PFSK-1 (cell line): ENCODE data around the gene TEX19.

Experiments used
- POLR2AphosphoS5 ChIP-seq: IDR thresholded peaks from 2 replicates; pipeline ENCODE4 v1.6.1; 2012; ENCODE audit warnings: low read depth, mild to moderate bottlenecking, control low read depth, low read length, moderate library complexity
- REST ChIP-seq, 2 experiments: IDR thresholded peaks; 2 replicates each; pipeline versions ENCODE4 v1.6.1 to v1.8.0; 2011 to 2012; ENCODE audit warnings: low read depth in 2 of 2, low read length in 2 of 2, control low read depth in 1 of 2, inconsistent platforms in 1 of 2, mild to moderate bottlenecking in 1 of 2, moderate library complexity in 1 of 2; ENCODE audit not compliant: insufficient read depth in 1 of 2
- SIN3A ChIP-seq: IDR thresholded peaks from 2 replicates; pipeline ENCODE4 v1.6.1; 2012; ENCODE audit warnings: mild to moderate bottlenecking, low read length, moderate library complexity, borderline replicate concordance; ENCODE audit not compliant: insufficient read depth
- TAF1 ChIP-seq: IDR thresholded peaks from 2 replicates; pipeline ENCODE4 v1.6.1; 2012; ENCODE audit warnings: low read length, control low read depth, borderline replicate concordance; ENCODE audit not compliant: insufficient read depth

GRCh38 chr17:82321947-82322466 is 37.0 kb upstream of the TEX19 start:
- TF ChIP-seq POLR2AphosphoS5 (no peak), SIN3A (no peak), REST (IDR thresholded peaks at IDR 0.05; ENCODE audit: insufficient read depth in 1 of 2, low read depth in 2 of 2, low read length in 2 of 2) (no peak), TAF1 (no peak)
